Coronary artery (tissue), 2 donors: ENCODE results near the gene SLC2A13.

ENCODE experiments used
- DNase-seq: peaks from one replicate; pipeline ENCODE4 v3.0.0-alpha.2; 2017; ENCODE audit warnings: low spot score
- H3K27ac ChIP-seq, 2 donors: fragments of 200-600 bp; sonication (generic); one replicate each; pipeline ENCODE4 v1.5.1; 2016 to 2019
- H3K4me3 ChIP-seq: fragments of 200-600 bp; sonication (generic); 2 replicates; pipeline ENCODE4 v1.5.1; 2016; ENCODE audit warnings: mild to moderate bottlenecking, moderate library complexity
- CTCF ChIP-seq: fragments of 200-600 bp; sonication (generic); IDR thresholded peaks from one replicate; pipeline ENCODE4 v1.5.1; 2019; ENCODE audit warnings: antibody characterized with exemption

The SLC2A13 gene

GRCh38 chr12:40044396-40044795 is 61.5 kb downstream of the SLC2A13 start:
- no peak for TF ChIP-seq CTCF
- no peak for DNase-seq
- Histone ChIP-seq H3K27ac (no peak overlapping the region), H3K4me3 (no peak overlapping the region)

GRCh38 chr12:40039598-40039997 is 66.3 kb downstream of the SLC2A13 start:
- no peak for TF ChIP-seq CTCF
- H3K4me3 ChIP-seq: no peak overlapping the region
- no peak overlapping the region for H3K27ac ChIP-seq
- no peak for DNase-seq

- H3K4me3 ChIP-seq: no peak overlapping the region
- no peak for DNase-seq
- H3K27ac ChIP-seq: no peak overlapping the region
- no peak for TF ChIP-seq CTCF
Observed at GRCh38 chr12:40038619-40039018, 67.3 kb downstream of the SLC2A13 start.

- Histone ChIP-seq H3K27ac (no peak overlapping the region), H3K4me3 (no peak overlapping the region)
- no peak for TF ChIP-seq CTCF
- no peak for DNase-seq
Observed at GRCh38 chr12:40034712-40035111, 71.2 kb downstream of the SLC2A13 start.

- TF ChIP-seq CTCF: no peak
- no peak for DNase-seq
- H3K27ac ChIP-seq: no peak overlapping the region
- H3K4me3 ChIP-seq: no peak overlapping the region
Observed at GRCh38 chr12:40034156-40034555, 71.7 kb downstream of the SLC2A13 start.

- H3K27ac ChIP-seq: no peak overlapping the region
- H3K4me3 ChIP-seq: no peak overlapping the region
- no peak for TF ChIP-seq CTCF
- no peak for DNase-seq
Observed at GRCh38 chr12:40033242-40033630, 72.6 kb downstream of the SLC2A13 start.

GRCh38 chr12:40032433-40033241 is 73.2 kb downstream of the SLC2A13 start:
- no peak for TF ChIP-seq CTCF
- no peak overlapping the region for H3K27ac ChIP-seq
- DNase-seq: no peak
- no peak overlapping the region for H3K4me3 ChIP-seq
